Fibroblast of the conjunctiva (primary cell): ENCODE results near the gene FUBP1.
A peak's percentile ranks its signal among the peaks of the same experiment; 100 is the strongest.
"Not testable (repeated sequence)": the region's sequence is repeated elsewhere in the genome, so short reads cannot be mapped to it uniquely, and the experiment has no call there.

Experiments used
- DNase-seq: peaks from one replicate; pipeline ENCODE4 v3.0.0-alpha.2; 2010; ENCODE audit warnings: low read depth

The FUBP1 gene

GRCh38 chr1:77987919-77988318, 9.0 kb upstream of the FUBP1 start:
- DNase-seq = no peak

- no peak for DNase-seq
These were observed 7.9 kb upstream of the FUBP1 start for GRCh38 chr1:77986810-77987209.

- DNase-seq = no peak
These were observed 5.8 kb upstream of the FUBP1 start for GRCh38 chr1:77984629-77985028.

DNA sequence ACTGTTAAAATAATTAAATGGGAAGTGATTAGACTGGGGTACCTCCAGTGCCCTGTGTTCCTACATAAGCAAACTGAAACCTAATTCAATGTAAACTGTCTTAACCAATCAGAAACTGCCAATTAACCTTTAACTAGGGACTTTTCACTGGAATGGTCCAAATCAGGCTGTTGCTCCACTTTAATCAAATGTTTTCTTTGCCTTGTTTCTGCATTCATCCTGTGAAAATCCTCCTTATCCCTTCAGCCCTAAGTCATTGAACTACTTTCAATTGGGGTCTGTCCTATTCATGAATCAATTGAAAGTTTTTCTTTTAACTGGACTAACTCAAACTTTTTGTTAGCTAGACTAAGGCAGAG, 5.1 kb upstream of the FUBP1 start:
- DNase-seq = no peak

GRCh38 chr1:77983352-77983996, 4.6 kb upstream of the FUBP1 start:
- DNase-seq = not testable (repeated sequence)

GRCh38 chr1:77978293-77978968, 441 bp downstream of the FUBP1 start:
- peak; percentile 96 for DNase-seq

GRCh38 chr1:77977989-77978292, 931 bp downstream of the FUBP1 start:
- no peak for DNase-seq

GRCh38 chr1:77976433-77977076, 2.3 kb downstream of the FUBP1 start:
- DNase-seq = no peak

GRCh38 chr1:77975907-77976306, 3.0 kb downstream of the FUBP1 start:
- DNase-seq = no peak

DNA sequence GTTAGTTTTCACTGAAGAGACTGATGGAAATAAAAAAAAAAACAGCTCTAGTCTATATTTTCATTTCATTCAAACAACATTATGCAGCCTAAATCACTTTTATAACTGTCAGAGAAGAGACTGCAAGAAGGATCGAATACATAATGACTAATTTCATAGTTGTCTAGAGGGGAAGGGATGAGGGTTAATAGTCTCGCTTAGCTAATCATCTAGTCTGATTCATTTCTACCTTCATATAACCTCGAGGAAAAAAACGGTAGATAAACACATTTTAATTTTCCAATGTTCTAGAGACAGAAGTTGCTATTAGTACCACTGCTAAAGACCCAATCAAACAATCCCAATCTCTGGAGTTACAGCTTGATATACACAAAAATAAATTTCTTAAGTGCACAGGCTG, 3.5 kb downstream of the FUBP1 start:
- no peak for DNase-seq

DNA sequence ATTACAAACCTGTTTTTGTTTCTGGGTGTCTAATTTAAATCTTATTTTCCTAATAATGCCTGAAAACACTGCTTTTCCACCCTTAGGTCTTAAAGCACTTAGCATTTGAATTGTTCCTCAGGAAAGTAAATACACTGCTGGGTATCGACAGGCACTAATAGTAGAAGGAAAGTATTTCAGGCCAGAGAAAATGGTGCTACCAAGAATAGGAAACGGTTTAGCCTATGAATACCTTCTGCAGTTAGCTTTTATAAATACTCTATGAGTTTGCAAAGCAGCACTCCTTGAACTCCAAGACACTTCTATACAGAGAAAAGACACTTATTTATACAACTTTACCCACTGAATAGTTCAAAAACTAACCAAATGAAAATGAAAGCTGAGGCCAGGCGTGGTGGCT, 6.8 kb downstream of the FUBP1 start:
- no peak for DNase-seq

GRCh38 chr1:77970192-77970591, 8.7 kb downstream of the FUBP1 start:
- DNase-seq = no peak

DNA sequence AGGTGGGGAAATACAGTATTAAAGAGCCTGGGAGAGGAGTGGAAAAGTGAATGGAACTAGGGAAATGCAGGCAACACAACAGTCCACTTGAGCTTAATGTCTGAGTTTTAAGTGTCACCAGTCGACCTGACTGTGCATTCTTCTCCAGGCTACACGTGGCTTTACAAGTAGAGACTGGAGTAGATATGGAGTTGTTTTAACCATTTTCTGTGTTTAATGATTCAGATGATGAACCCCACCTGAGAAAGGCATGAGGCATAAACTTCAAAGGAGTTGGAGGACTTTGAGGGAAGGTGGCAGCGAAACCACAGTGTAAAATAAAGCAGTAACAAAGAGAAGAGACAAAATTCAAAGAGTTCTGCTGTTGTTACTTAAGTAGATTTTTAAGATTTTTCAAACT, 12.6 kb downstream of the FUBP1 start:
- DNase-seq = no peak

- no peak for DNase-seq
These were observed 17.5 kb downstream of the FUBP1 start for GRCh38 chr1:77961392-77961791.

- no peak for DNase-seq
These were observed 20.0 kb downstream of the FUBP1 start for GRCh38 chr1:77958850-77959249.

GRCh38 chr1:77958391-77958790, 20.5 kb downstream of the FUBP1 start:
- DNase-seq = peak; percentile 55

- DNase-seq = no peak
These were observed 22.4 kb downstream of the FUBP1 start for GRCh38 chr1:77956464-77956863.

GRCh38 chr1:77955709-77956108, 23.2 kb downstream of the FUBP1 start:
- DNase-seq = no peak

- no peak for DNase-seq
These were observed 24.4 kb downstream of the FUBP1 start for GRCh38 chr1:77954521-77954920.

GRCh38 chr1:77953907-77954306, 25.0 kb downstream of the FUBP1 start:
- no peak for DNase-seq

GRCh38 chr1:77951328-77951727, 27.5 kb downstream of the FUBP1 start:
- DNase-seq = no peak

- no peak for DNase-seq
These were observed 28.0 kb downstream of the FUBP1 start for GRCh38 chr1:77950873-77951272.

DNA sequence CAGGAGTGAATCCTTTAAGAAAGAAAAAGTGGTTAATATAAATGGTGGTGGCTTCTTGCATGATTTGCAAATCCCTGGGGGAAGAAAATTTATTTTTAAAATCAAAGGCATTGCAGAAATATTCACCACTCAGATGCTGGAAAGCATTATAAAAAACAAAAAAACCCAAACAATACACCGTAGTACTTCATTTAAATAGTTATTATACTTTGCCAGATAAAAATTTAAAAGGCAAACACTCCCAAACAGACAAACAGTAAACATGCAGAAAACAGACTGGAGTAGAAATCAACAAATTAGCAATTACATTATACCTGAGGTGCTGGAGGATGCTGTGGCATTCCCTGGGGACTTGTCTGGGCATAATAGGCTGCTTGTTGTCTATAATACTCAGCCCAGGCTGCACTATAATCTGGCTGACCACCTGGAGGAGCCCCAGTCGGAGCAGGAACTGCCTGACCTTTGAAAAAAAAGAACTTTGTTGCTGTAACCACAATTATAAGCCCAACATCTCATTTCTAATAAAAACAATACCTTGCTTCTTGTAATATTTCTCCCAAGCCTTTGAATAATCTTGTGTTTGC, 29.9 kb downstream of the FUBP1 start:
- DNase-seq = peak; percentile 30
